GM18507 (cell line): Measurements from ENCODE around the gene POLR2A.

Experiments used
- DNase-seq: peaks from one replicate; pipeline ENCODE4 v3.0.0; 2011; ENCODE audit warnings: low read depth; ENCODE audit not compliant: insufficient read length; ENCODE audit errors: extremely low spot score
- FAIRE-seq: peaks from 2 replicates; lab custom pipeline; 2011; peaks lifted over from hg19 to GRCh38; lab: Jason Lieb, UNC

The POLR2A gene

GRCh38 chr17:7544911-7545310, 60.7 kb downstream of the POLR2A start:
- no peak for DNase-seq
- no peak for FAIRE-seq

- DNase-seq: no peak
- FAIRE-seq: no peak
These were observed 64.6 kb downstream of the POLR2A start, which contains the start of gene TNFSF12 for GRCh38 chr17:7548585-7549400. Gene TNFSF12 (plus strand): TSS chr17:7549058. CDS start chr17:7549154, 96 bp downstream.
